Kidney (tissue), 14 donors: ENCODE data around the gene MXRA7. TPM values are rescaled to one million over a fixed set of nuclear protein-coding genes. Genes with fewer than 3 reads are reported as not detected.

Experiments used
- DNase-seq, 5 donors: peaks; one replicate each; pipeline ENCODE4 v3.0.0-alpha.2; 2013 to 2020
- FAIRE-seq: peaks from 2 replicates; lab custom pipeline; 2012; peaks lifted over from hg19 to GRCh38; lab: Jason Lieb, UNC
- H3K27ac ChIP-seq, 2 donors: one replicate each; pipeline ENCODE4 v1.7.0; 2013; ENCODE audit warnings: low read depth in 2 of 2, low read length in 2 of 2, inconsistent platforms in 1 of 2
- H3K27me3 ChIP-seq: one replicate; pipeline ENCODE4 v1.7.1; 2013; ENCODE audit warnings: low read length, inconsistent platforms; ENCODE audit not compliant: control insufficient read depth, insufficient read depth
- H3K36me3 ChIP-seq, 3 donors: one replicate each; pipeline versions ENCODE4 v1.7.0 to v1.7.1; 2013; ENCODE audit warnings: low read length in 3 of 3, control low read depth in 1 of 3, inconsistent platforms in 1 of 3; ENCODE audit not compliant: insufficient read depth in 3 of 3, control insufficient read depth in 2 of 3
- H3K4me1 ChIP-seq, 3 donors: one replicate each; pipeline versions ENCODE4 v1.7.0 to v1.7.1; 2013; ENCODE audit warnings: low read length in 3 of 3, inconsistent platforms in 1 of 3, low read depth in 1 of 3; ENCODE audit not compliant: control insufficient read depth in 2 of 3, insufficient read depth in 2 of 3
- H3K4me3 ChIP-seq, 3 donors: one replicate each; pipeline versions ENCODE4 v1.7.0 to v1.8.1; 2013; ENCODE audit warnings: low read length in 3 of 3, control low read depth in 1 of 3, inconsistent platforms in 1 of 3
- H3K9ac ChIP-seq, 3 donors: one replicate each; pipeline versions ENCODE4 v1.7.0 to v1.7.1; 2013; ENCODE audit warnings: low read length in 3 of 3, control low read depth in 1 of 3, inconsistent platforms in 1 of 3
- H3K9me3 ChIP-seq, 3 donors: one replicate each; pipeline versions ENCODE4 v1.7.0 to v1.7.1; 2013; ENCODE audit warnings: low read length in 3 of 3, control low read depth in 1 of 3, inconsistent platforms in 1 of 3; ENCODE audit not compliant: control insufficient read depth in 2 of 3, insufficient read depth in 1 of 3
- CTCF ChIP-seq: IDR thresholded peaks from 3 replicates; pipeline ENCODE4 v1.5.1; 2012; ENCODE audit warnings: mild to moderate bottlenecking, moderate library complexity, borderline replicate concordance; ENCODE audit not compliant: insufficient read depth; ENCODE audit errors: extremely low read depth
- intact Hi-C: fragments of 100-400 bp; cut with DNase I; formaldehyde crosslinking; loops from one replicate; pipeline ENCODE4 v1.11.1; 2022
- polyA plus RNA-seq: library from polyadenylated mRNA; stranded (reverse); fragments of 350-450 nt; fragmentation: Illumina TruSeq; extraction: RNeasy Lipid Tissue Mini Kit (QIAGEN cat#74804); gene quantifications from one replicate; pipeline ENCODE4 v1.2.3, GENCODE V29; 2014; ENCODE audit warnings: low read depth, low replicate concordance; ENCODE audit not compliant: insufficient read depth
- total RNA-seq: library from RNA; stranded (reverse); fragmentation: NEBNext Ultra II Directional; extraction: Animal tissue kit (Norgen Biotek cat#: 25700); gene quantifications from one replicate; pipeline ENCODE4 v1.2.1, GENCODE V29; 2021
- donor health status: control.
- donor health status: control.
- donor health status: control.
- donor health status: control.
- donor health status: control.
- donor health status: DM: yes; HTN: yes; CAD: no.
- donor health status: Normal renal cell carcinoma (clear cell type).

Gene MXRA7
- total and polyA plus RNA-seq, 2 donors from 2014 or later, result 72.4 to 130 TPM

GRCh38 chr17:76670718-76671122 is 40.0 kb downstream of the MXRA7 start:
- Histone ChIP-seq H3K4me1 (peaks cover 3 to 19% (median 16%) of the 10 kb centered on the region in 3 donors), H3K9ac (peak overlapping the region in 1 of 3 donors; percentile 93), H3K27me3 (no peaks in the 10 kb centered on the region), H3K27ac (peak overlapping the region; percentile 95), H3K36me3 (no peaks in the 10 kb centered on the region), H3K4me3 (peak overlapping the region in 1 of 3 donors; percentile 92), H3K9me3 (no peaks in the 10 kb centered on the region)
- DNase-seq, result no peak
- no peak for TF ChIP-seq CTCF
- intact Hi-C loops, result no loop called here
- no peak for FAIRE-seq

GRCh38 chr17:76670020-76670717 is 40.6 kb downstream of the MXRA7 start:
- intact Hi-C loops, result no loop called here
- peak overlapping the region; percentile 95 for H3K27ac ChIP-seq

GRCh38 chr17:76667786-76668453 is 42.8 kb downstream of the MXRA7 start:
- FAIRE-seq, result no peak
- peak in 3 of 5 donors; percentile 27 to 52 (median 35) for DNase-seq
- Histone ChIP-seq H3K27me3 (no peaks in the 10 kb centered on the region), H3K27ac (no peak overlapping the region), H3K36me3 (no peaks in the 10 kb centered on the region), H3K4me3 (no peak overlapping the region), H3K4me1 (peaks cover 3 to 19% (median 16%) of the 10 kb centered on the region in 3 donors), H3K9ac (peak overlapping the region in 1 of 3 donors; percentile 22), H3K9me3 (no peaks in the 10 kb centered on the region)
- intact Hi-C loops, result no loop called here
- TF ChIP-seq CTCF, result no peak

More at GRCh38 chr17:76670020-76670717, 40.6 kb downstream of the MXRA7 start:
- DNase-seq (peak in 2 of 5 donors; percentile 63 to 64), FAIRE-seq (no peak)
- Histone ChIP-seq H3K36me3 (no peaks in the 10 kb centered on the region), H3K4me1 (peaks cover 3 to 19% (median 16%) of the 10 kb centered on the region in 3 donors), H3K9me3 (no peaks in the 10 kb centered on the region), H3K9ac (peak overlapping the region in 1 of 3 donors; percentile 93), H3K27me3 (no peaks in the 10 kb centered on the region), H3K4me3 (no peak overlapping the region)
- TF ChIP-seq CTCF, result no peak
